HepG2 (cell line): ENCODE results near the gene PASD1. TPM values are rescaled to one million over a fixed set of nuclear protein-coding genes. Genes with fewer than 3 reads are reported as not detected.

Experiments used
- ATAC-seq: fragments of 200-7000 bp; cut with Tn5 transposase; 3 replicates; pipeline ENCODE4 v1.9.1; 2020; ENCODE audit warnings: mild to moderate bottlenecking, moderate library complexity
- BruUV-seq: library from RNA; stranded (reverse); fragments of 400-500 nt; replicated peaks from 2 replicates; lab custom pipeline; 2021; lab: Mats Ljungman, UMichigan
- CTCF ChIA-PET: fragments of 300-600 bp; formaldehyde crosslinking; extraction: SDS; loops from one replicate; lab custom pipeline; 2021; ENCODE audit warnings: low total read pairs, inconsistent platforms, low intra/inter-chr PET ratio; lab: Yijun Ruan, JAX
- POLR2A ChIA-PET: fragments of 350-600 bp; sonication (Branson Sonifier 250); formaldehyde crosslinking; loops from one replicate; lab custom pipeline; 2020; ENCODE audit warnings: antibody characterized with exemption, inconsistent platforms; lab: Yijun Ruan, JAX
- DNase-seq: peaks from one replicate; pipeline ENCODE4 v3.0.0-alpha.2; 2015; ENCODE audit warnings: low spot score
- FAIRE-seq: peaks from 3 replicates; lab custom pipeline; 2011; peaks lifted over from hg19 to GRCh38; lab: Jason Lieb, UNC
- H2AFZ ChIP-seq: one replicate; pipeline ENCODE4 v1.6.1; 2011; ENCODE audit warnings: low read length, inconsistent platforms
- H3K27ac ChIP-seq: fragments of 300-600 bp; 3 replicates; pipeline ENCODE4 v1.8.0; 2011; ENCODE audit warnings: mixed run types, mild to moderate bottlenecking, mixed read lengths, low read length, inconsistent platforms; ENCODE audit not compliant: insufficient read depth; ENCODE audit errors: extremely low read length
- H3K27me3 ChIP-seq, 2 experiments: fragments of 200-600 bp in 1 of 2; 2 replicates in 1 of 2; 3 replicates in 1 of 2; pipeline versions ENCODE4 v1.6.0 to v1.8.0; 2011; ENCODE audit warnings: low read length in 2 of 2, mild to moderate bottlenecking in 2 of 2, moderate library complexity in 2 of 2, inconsistent platforms in 1 of 2; ENCODE audit not compliant: insufficient read depth in 2 of 2, control insufficient read depth in 1 of 2
- H3K36me3 ChIP-seq, 2 experiments: fragments of 200-600 bp in 1 of 2; replicated peaks in 1 of 2; 2 replicates in 1 of 2; 3 replicates in 1 of 2; pipeline versions ENCODE4 v1.5.1 to v1.8.0; 2011; ENCODE audit warnings: low read length in 2 of 2, inconsistent platforms in 1 of 2; ENCODE audit not compliant: insufficient read depth in 2 of 2, control insufficient read depth in 1 of 2
- H3K4me1 ChIP-seq: 2 replicates; pipeline ENCODE4 v1.5.1; 2012; ENCODE audit warnings: low read length, inconsistent platforms; ENCODE audit not compliant: insufficient read depth
- H3K4me2 ChIP-seq: 2 replicates; pipeline ENCODE4 v1.6.0; 2011; ENCODE audit warnings: low read depth, low read length, inconsistent platforms
- H3K4me3 ChIP-seq, 3 experiments: fragments of 200-600 bp in 1 of 3; sonication (generic), shearing (Covaris generic) in 1 of 3; replicated peaks in 1 of 3; 2 replicates each; pipeline ENCODE4 v1.5.1; 2011 to 2016; ENCODE audit warnings: low read length in 3 of 3, inconsistent platforms in 2 of 3, low read depth in 2 of 3, mild to moderate bottlenecking in 2 of 3, control low read depth in 1 of 3, mixed read lengths in 1 of 3; ENCODE audit not compliant: insufficient read depth in 1 of 3
- H3K79me2 ChIP-seq: one replicate; pipeline ENCODE4 v1.6.1; 2011; ENCODE audit warnings: low read length, inconsistent platforms; ENCODE audit not compliant: insufficient read depth
- H3K9ac ChIP-seq: 2 replicates; pipeline ENCODE4 v1.6.0; 2011; ENCODE audit warnings: mild to moderate bottlenecking, low read depth, low read length, inconsistent platforms; ENCODE audit not compliant: insufficient read depth
- H3K9me3 ChIP-seq: 2 replicates; pipeline ENCODE4 v1.5.1; 2012; ENCODE audit warnings: mild to moderate bottlenecking, low read length
- H4K20me1 ChIP-seq: 2 replicates; pipeline ENCODE4 v1.6.0; 2011; ENCODE audit warnings: inconsistent platforms, mild to moderate bottlenecking, low read length, moderate library complexity; ENCODE audit not compliant: insufficient read depth
- AHR ChIP-seq: IDR thresholded peaks from 2 replicates; pipeline ENCODE4 v1.6.1; 2018; ENCODE audit warnings: missing genetic modification reagents, missing compliant biosample characterization
- HOXA5 ChIP-seq: sonication (generic); formaldehyde crosslinking; IDR thresholded peaks from 2 replicates; pipeline ENCODE4 v1.4.0; 2020; ENCODE audit warnings: missing genetic modification reagents
- ISX ChIP-seq: sonication (generic); formaldehyde crosslinking; conservative IDR thresholded peaks from 2 replicates; pipeline ENCODE4 v1.5.0; 2020; ENCODE audit warnings: missing genetic modification reagents
- KDM5A ChIP-seq: fragments of 200-600 bp; sonication (generic); IDR thresholded peaks from 2 replicates; pipeline ENCODE4 v1.7.0; 2018; ENCODE audit warnings: antibody characterized with exemption, mild to moderate bottlenecking, low read length, borderline replicate concordance
- SMAD1 ChIP-seq: sonication (generic); formaldehyde crosslinking; IDR thresholded peaks from 2 replicates; pipeline ENCODE4 v1.4.0; 2020; ENCODE audit warnings: missing genetic modification reagents, low read depth, mild to moderate bottlenecking, borderline replicate concordance
- SNRNP70 ChIP-seq: fragments of 200-400 bp; formaldehyde crosslinking; IDR thresholded peaks from 2 replicates; pipeline ENCODE4 v1.6.1; 2017; ENCODE audit warnings: mild to moderate bottlenecking, low read depth, low read length, moderate library complexity
- ZNF724P ChIP-seq: sonication (generic); formaldehyde crosslinking; IDR thresholded peaks from 2 replicates; pipeline ENCODE4 v1.8.0; 2022; ENCODE audit warnings: missing genetic modification reagents, borderline replicate concordance
- ZNF75D ChIP-seq: sonication (generic); formaldehyde crosslinking; IDR thresholded peaks from 2 replicates; pipeline ENCODE4 v1.8.1; 2023; ENCODE audit warnings: missing genetic modification reagents, mild to moderate bottlenecking, borderline replicate concordance
- ZNF775 ChIP-seq: sonication (generic); formaldehyde crosslinking; IDR thresholded peaks from 2 replicates; pipeline ENCODE4 v1.4.0; 2020; ENCODE audit warnings: missing genetic modification reagents, mild to moderate bottlenecking, moderate library complexity, borderline replicate concordance
- in situ Hi-C: cut with HindIII; loops from 2 replicates; pipeline ENCODE4 v1.10.0; 2017; ENCODE audit warnings: low pct_unique_long_range_greater_than_20kb; ENCODE audit not compliant: extremely low pct_ligation_motif_present
- intact Hi-C: fragments of 100-400 bp; cut with micrococcal nuclease; formaldehyde crosslinking; loops from one replicate; pipeline ENCODE4 v1.10.0; 2022; ENCODE audit not compliant: unreplicated experiment
- polyA plus RNA-seq, 8 experiments: library from polyadenylated mRNA; depleted of rRNA in 3 of 8; stranded (reverse) in 7 of 8; unstranded in 1 of 8; fragments of >200 nt; fragmentation: Illumina TruSeq in 4 of 8; extraction: Trizol in 4 of 8; gene quantifications; 2 replicates each; pipeline versions ENCODE4 v1.2.1 to v1.2.3, GENCODE V29; 2011 to 2016; ENCODE audit warnings: low read depth in 4 of 8, missing spikeins in 1 of 8, mixed read lengths in 1 of 8; ENCODE audit not compliant: insufficient read depth in 1 of 8
- total RNA-seq, 5 experiments: library from RNA; depleted of rRNA; stranded (reverse); fragments of >200 nt; fragmentation: Illumina TruSeq; extraction: Trizol; gene quantifications; 2 replicates each; pipeline ENCODE4 v1.2.3, GENCODE V29; 2016; ENCODE audit warnings: low read depth in 1 of 5
- TF ChIP-seq, protein P1 (sequence below): sonication (generic); formaldehyde crosslinking; IDR thresholded peaks from 2 replicates; pipeline ENCODE4 v1.4.0; 2020; ENCODE audit warnings: mild to moderate bottlenecking, missing genetic modification reagents
- TF ChIP-seq, protein P2 (sequence below): sonication (generic); formaldehyde crosslinking; IDR thresholded peaks from 2 replicates; pipeline ENCODE4 v1.4.0; 2020; ENCODE audit warnings: missing genetic modification reagents
- TF ChIP-seq, protein P3 (sequence below), 2 experiments: sonication (generic) in 1 of 2; formaldehyde crosslinking in 1 of 2; IDR thresholded peaks; 2 replicates each; pipeline versions ENCODE4 v1.4.0 to v1.6.1; 2016 to 2020; ENCODE audit warnings: borderline replicate concordance in 1 of 2, low read depth in 1 of 2, mild to moderate bottlenecking in 1 of 2, missing genetic modification reagents in 1 of 2
- TF ChIP-seq, protein P4 (sequence below): sonication (generic); formaldehyde crosslinking; IDR thresholded peaks from 2 replicates; pipeline ENCODE4 v1.8.0; 2022; ENCODE audit warnings: missing genetic modification reagents, mild to moderate bottlenecking, inconsistent platforms, borderline replicate concordance
- TF ChIP-seq, protein P5 (sequence below): sonication (generic); formaldehyde crosslinking; conservative IDR thresholded peaks from 2 replicates; pipeline ENCODE4 v1.4.0; 2020; ENCODE audit warnings: missing genetic modification reagents

Gene PASD1
- total and polyA plus RNA-seq, 2 of the 13 experiments (the other 11 are each of a cell fraction or from before 2014, with no cell fraction given): not detected

DNA sequence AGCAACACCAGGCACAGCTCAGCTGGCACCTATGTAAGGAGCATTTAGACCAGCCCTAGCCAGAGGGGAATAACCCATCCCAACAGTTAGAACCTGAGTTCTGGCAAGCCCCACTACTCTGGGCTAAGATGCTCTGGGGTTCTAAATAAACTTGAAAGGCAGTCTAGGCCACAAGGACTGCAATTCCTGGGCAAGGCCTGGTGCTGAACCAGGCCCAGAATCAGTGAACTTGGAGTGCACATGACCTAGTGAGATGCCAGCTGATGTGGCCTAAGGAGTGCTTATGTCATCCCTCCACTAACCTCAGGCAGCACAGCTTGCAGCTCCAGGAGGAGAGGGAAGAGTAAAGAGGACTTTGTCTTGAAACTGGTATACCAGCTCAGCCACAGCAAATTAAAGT lies 124.2 kb downstream of the PASD1 start:
- no peaks in the 10 kb centered on the region for H3K36me3 ChIP-seq
- no peak overlapping the region for H2AFZ ChIP-seq
- DNase-seq (no peak), FAIRE-seq (no peak), ATAC-seq (no peak)
- ChIA-PET CTCF (no interaction called here), POLR2A (no interaction called here)
- H3K4me1 ChIP-seq: no peaks in the 10 kb centered on the region
- H3K79me2 ChIP-seq: no peaks in the 10 kb centered on the region
- H3K4me3 ChIP-seq: no peak overlapping the region
- no peaks in the 10 kb centered on the region for H4K20me1 ChIP-seq
- H3K4me2 ChIP-seq: no peak overlapping the region
- no TSS peak for BruUV-seq
- intact Hi-C loops (no loop called here), in situ Hi-C loops (loop anchor here (25.0 kb wide), 1 partner anchor 175 kb away; no protein-coding TSS in a partner anchor)
- no peaks in the 10 kb centered on the region; a peak in 1 of 5 replicates for H3K27me3 ChIP-seq
- H3K9ac ChIP-seq: no peak overlapping the region
- H3K27ac ChIP-seq: no peak overlapping the region
- H3K9me3 ChIP-seq: no peaks in the 10 kb centered on the region
- TF ChIP-seq HOXA5 (CRISPR knock-in tag): no peak
- TF ChIP-seq SNRNP70: no peak
- TF ChIP-seq ZNF75D (CRISPR knock-in tag): no peak
- TF ChIP-seq ZNF775: no peak
- no peak for TF ChIP-seq SMAD1 (CRISPR knock-in tag)
- TF ChIP-seq AHR (CRISPR knock-in tag): no peak
- no peak for TF ChIP-seq KDM5A
- TF ChIP-seq, protein P1, sequence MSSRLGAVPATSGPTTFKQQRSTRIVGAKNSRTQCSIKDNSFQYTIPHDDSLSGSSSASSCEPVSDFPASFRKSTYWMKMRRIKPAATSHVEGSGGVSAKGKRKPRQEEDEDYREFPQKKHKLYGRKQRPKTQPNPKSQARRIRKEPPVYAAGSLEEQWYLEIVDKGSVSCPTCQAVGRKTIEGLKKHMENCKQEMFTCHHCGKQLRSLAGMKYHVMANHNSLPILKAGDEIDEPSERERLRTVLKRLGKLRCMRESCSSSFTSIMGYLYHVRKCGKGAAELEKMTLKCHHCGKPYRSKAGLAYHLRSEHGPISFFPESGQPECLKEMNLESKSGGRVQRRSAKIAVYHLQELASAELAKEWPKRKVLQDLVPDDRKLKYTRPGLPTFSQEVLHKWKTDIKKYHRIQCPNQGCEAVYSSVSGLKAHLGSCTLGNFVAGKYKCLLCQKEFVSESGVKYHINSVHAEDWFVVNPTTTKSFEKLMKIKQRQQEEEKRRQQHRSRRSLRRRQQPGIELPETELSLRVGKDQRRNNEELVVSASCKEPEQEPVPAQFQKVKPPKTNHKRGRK (CRISPR knock-in tag): no peak
- TF ChIP-seq, protein P2, sequence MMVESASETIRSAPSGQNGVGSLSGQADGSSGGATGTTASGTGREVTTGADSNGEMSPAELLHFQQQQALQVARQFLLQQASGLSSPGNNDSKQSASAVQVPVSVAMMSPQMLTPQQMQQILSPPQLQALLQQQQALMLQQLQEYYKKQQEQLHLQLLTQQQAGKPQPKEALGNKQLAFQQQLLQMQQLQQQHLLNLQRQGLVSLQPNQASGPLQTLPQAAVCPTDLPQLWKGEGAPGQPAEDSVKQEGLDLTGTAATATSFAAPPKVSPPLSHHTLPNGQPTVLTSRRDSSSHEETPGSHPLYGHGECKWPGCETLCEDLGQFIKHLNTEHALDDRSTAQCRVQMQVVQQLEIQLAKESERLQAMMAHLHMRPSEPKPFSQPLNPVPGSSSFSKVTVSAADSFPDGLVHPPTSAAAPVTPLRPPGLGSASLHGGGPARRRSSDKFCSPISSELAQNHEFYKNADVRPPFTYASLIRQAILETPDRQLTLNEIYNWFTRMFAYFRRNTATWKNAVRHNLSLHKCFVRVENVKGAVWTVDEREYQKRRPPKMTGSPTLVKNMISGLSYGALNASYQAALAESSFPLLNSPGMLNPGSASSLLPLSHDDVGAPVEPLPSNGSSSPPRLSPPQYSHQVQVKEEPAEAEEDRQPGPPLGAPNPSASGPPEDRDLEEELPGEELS (CRISPR knock-in tag): no peak
- TF ChIP-seq ISX: no peak
- TF ChIP-seq, protein P3, sequence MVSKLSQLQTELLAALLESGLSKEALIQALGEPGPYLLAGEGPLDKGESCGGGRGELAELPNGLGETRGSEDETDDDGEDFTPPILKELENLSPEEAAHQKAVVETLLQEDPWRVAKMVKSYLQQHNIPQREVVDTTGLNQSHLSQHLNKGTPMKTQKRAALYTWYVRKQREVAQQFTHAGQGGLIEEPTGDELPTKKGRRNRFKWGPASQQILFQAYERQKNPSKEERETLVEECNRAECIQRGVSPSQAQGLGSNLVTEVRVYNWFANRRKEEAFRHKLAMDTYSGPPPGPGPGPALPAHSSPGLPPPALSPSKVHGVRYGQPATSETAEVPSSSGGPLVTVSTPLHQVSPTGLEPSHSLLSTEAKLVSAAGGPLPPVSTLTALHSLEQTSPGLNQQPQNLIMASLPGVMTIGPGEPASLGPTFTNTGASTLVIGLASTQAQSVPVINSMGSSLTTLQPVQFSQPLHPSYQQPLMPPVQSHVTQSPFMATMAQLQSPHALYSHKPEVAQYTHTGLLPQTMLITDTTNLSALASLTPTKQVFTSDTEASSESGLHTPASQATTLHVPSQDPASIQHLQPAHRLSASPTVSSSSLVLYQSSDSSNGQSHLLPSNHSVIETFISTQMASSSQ (IDR thresholded peaks at IDR 0.05; ENCODE audit: low read depth): no peak
- TF ChIP-seq, protein P3 (CRISPR knock-in tag; IDR thresholded peaks at IDR 0.05; ENCODE audit: borderline replicate concordance): no peak
- TF ChIP-seq, protein P4, sequence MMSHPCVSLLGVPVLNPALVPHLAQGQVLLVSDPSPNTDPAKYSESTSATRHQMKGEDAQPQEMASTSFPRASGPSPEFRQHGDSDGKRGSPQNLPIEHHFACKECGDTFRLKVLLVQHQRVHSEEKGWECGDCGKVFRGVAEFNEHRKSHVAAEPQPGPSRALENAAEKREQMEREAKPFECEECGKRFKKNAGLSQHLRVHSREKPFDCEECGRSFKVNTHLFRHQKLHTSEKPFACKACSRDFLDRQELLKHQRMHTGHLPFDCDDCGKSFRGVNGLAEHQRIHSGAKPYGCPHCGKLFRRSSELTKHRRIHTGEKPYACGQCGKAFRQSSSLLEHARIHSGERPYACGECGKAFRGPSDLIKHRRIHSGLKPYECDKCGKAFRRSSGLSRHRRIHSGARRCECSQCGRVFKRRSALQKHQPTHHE: no peak
- TF ChIP-seq, protein P5, sequence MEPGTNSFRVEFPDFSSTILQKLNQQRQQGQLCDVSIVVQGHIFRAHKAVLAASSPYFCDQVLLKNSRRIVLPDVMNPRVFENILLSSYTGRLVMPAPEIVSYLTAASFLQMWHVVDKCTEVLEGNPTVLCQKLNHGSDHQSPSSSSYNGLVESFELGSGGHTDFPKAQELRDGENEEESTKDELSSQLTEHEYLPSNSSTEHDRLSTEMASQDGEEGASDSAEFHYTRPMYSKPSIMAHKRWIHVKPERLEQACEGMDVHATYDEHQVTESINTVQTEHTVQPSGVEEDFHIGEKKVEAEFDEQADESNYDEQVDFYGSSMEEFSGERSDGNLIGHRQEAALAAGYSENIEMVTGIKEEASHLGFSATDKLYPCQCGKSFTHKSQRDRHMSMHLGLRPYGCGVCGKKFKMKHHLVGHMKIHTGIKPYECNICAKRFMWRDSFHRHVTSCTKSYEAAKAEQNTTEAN (CRISPR knock-in tag): no peak
- TF ChIP-seq ZNF724P (CRISPR knock-in tag): no peak
